Endothelial cell of umbilical vein (primary cell): Measurements from ENCODE around the gene PRUNE1. TPM values are rescaled to one million over a fixed set of nuclear protein-coding genes. Genes with fewer than 3 reads are reported as not detected.

Experiments used
- BruUV-seq: library from RNA; stranded (reverse); fragments of 400-500 nt; replicated peaks from 2 replicates; lab custom pipeline; 2021; lab: Mats Ljungman, UMichigan
- CTCF ChIA-PET: fragments of 300-600, 350-600 bp; sonication (Branson Sonifier 250); formaldehyde crosslinking; loops from one replicate; lab custom pipeline; 2021; ENCODE audit warnings: antibody characterized with exemption, inconsistent platforms; lab: Charles Lee
- POLR2A ChIA-PET: fragments of 300-600, 350-600 bp; sonication (Branson Sonifier 250); formaldehyde crosslinking; loops from one replicate; lab custom pipeline; 2021; ENCODE audit warnings: antibody characterized with exemption, inconsistent platforms; lab: Charles Lee
- DNase-seq: peaks from one replicate; pipeline ENCODE4 v3.0.0-alpha.2; 2011; ENCODE audit warnings: low read depth, low spot score
- FAIRE-seq: peaks from 2 replicates; lab custom pipeline; 2011; peaks lifted over from hg19 to GRCh38; lab: Jason Lieb, UNC
- H2AFZ ChIP-seq: 2 replicates; pipeline ENCODE4 v1.6.0; 2012; ENCODE audit warnings: low read depth, low read length, control low read depth, inconsistent platforms
- H3K27ac ChIP-seq: 2 replicates; pipeline ENCODE4 v1.5.1; 2011; ENCODE audit warnings: low read depth, mild to moderate bottlenecking, control low read depth, low read length, moderate library complexity; ENCODE audit not compliant: insufficient read depth
- H3K27me3 ChIP-seq, 2 experiments: 2 replicates each; pipeline versions ENCODE4 v1.6.0 to v1.6.1; 2011; ENCODE audit warnings: low read length in 2 of 2, mixed read lengths in 1 of 2; ENCODE audit not compliant: control insufficient read depth in 2 of 2, insufficient read depth in 2 of 2
- H3K36me3 ChIP-seq, 2 experiments: 2 replicates in 1 of 2; 3 replicates in 1 of 2; pipeline ENCODE4 v1.5.1; 2011; ENCODE audit warnings: low read length in 2 of 2, mild to moderate bottlenecking in 1 of 2, moderate library complexity in 1 of 2; ENCODE audit not compliant: control insufficient read depth in 2 of 2, insufficient read depth in 2 of 2; ENCODE audit errors: extremely low read depth in 1 of 2
- H3K4me1 ChIP-seq: 3 replicates; pipeline ENCODE4 v1.5.1; 2011; ENCODE audit warnings: mild to moderate bottlenecking, low read length; ENCODE audit not compliant: control insufficient read depth, insufficient read depth; ENCODE audit errors: extremely low read depth
- H3K4me2 ChIP-seq: 2 replicates; pipeline ENCODE4 v1.6.1; 2011; ENCODE audit warnings: low read length, control low read depth, mixed read lengths; ENCODE audit not compliant: insufficient read depth
- H3K4me3 ChIP-seq, 3 experiments: fragments of 200-600 bp in 1 of 3; sonication (generic), shearing (Covaris generic) in 1 of 3; replicated peaks in 1 of 3; 2 replicates each; pipeline ENCODE4 v1.5.1; 2011 to 2016; ENCODE audit warnings: control low read depth in 3 of 3, low read length in 3 of 3, mild to moderate bottlenecking in 2 of 3, inconsistent platforms in 1 of 3, low read depth in 1 of 3, moderate library complexity in 1 of 3; ENCODE audit not compliant: insufficient read depth in 1 of 3
- H3K79me2 ChIP-seq: 2 replicates; pipeline ENCODE4 v1.6.0; 2012; ENCODE audit warnings: low read length, inconsistent platforms; ENCODE audit not compliant: control insufficient read depth, insufficient read depth
- H3K9ac ChIP-seq: replicated peaks from 2 replicates; pipeline ENCODE3; 2011; ENCODE audit warnings: low read length, control low read depth; ENCODE audit not compliant: insufficient read depth; ENCODE audit errors: extremely low read depth
- H3K9me1 ChIP-seq: replicated peaks from 3 replicates; pipeline ENCODE4 v1.6.0; 2011; ENCODE audit warnings: mild to moderate bottlenecking, low read length; ENCODE audit not compliant: control insufficient read depth, insufficient read depth; ENCODE audit errors: extremely low read depth
- H3K9me3 ChIP-seq: replicated peaks from 2 replicates; pipeline ENCODE4 v1.5.1; 2012; ENCODE audit warnings: low read length, inconsistent platforms; ENCODE audit not compliant: control insufficient read depth, insufficient read depth
- H4K20me1 ChIP-seq: replicated peaks from 2 replicates; pipeline ENCODE3; 2011; ENCODE audit warnings: mild to moderate bottlenecking, low read length; ENCODE audit not compliant: control insufficient read depth, insufficient read depth; ENCODE audit errors: extremely low read depth
- EZH2 ChIP-seq: IDR thresholded peaks from 2 replicates; pipeline ENCODE4 v1.6.1; 2012; ENCODE audit warnings: borderline replicate concordance, low read depth, mild to moderate bottlenecking, moderate library complexity, low read length, inconsistent platforms; ENCODE audit not compliant: severe bottlenecking
- FOS ChIP-seq: IDR thresholded peaks from 2 replicates; pipeline ENCODE4 v1.6.1; 2011; ENCODE audit warnings: mild to moderate bottlenecking, low read length, moderate library complexity, borderline replicate concordance; ENCODE audit not compliant: insufficient read depth
- GATA2 ChIP-seq: IDR thresholded peaks from 2 replicates; pipeline ENCODE4 v1.7.0; 2011; ENCODE audit warnings: low read depth, mild to moderate bottlenecking, moderate library complexity, mixed read lengths, low read length; ENCODE audit not compliant: insufficient read length, insufficient read depth
- JUN ChIP-seq: IDR thresholded peaks from 2 replicates; pipeline ENCODE4 v1.6.1; 2011; ENCODE audit warnings: borderline replicate concordance, low read depth; ENCODE audit not compliant: insufficient read length, insufficient read depth
- MYC ChIP-seq: IDR thresholded peaks from one replicate; pipeline ENCODE4 v1.6.1; 2011; ENCODE audit warnings: mild to moderate bottlenecking, low read depth, low read length
- POLR2A ChIP-seq: IDR thresholded peaks from 2 replicates; pipeline ENCODE4 v1.6.1; 2012; ENCODE audit warnings: low read depth, mild to moderate bottlenecking, control low read depth, low read length
- POLR2AphosphoS5 ChIP-seq: IDR thresholded peaks from 2 replicates; pipeline ENCODE4 v1.6.1; 2012; ENCODE audit warnings: low read depth, mild to moderate bottlenecking, control low read depth, low read length, moderate library complexity; ENCODE audit not compliant: insufficient read depth
- dilution Hi-C: fragments of 300-500 bp; cut with MboI; formaldehyde crosslinking; loops from one replicate; pipeline ENCODE4 v1.15.0; 2019; ENCODE audit warnings: low sequenced_read_pairs; ENCODE audit not compliant: extremely low pct_ligation_motif_present
- intact Hi-C: fragments of 100-400 bp; cut with micrococcal nuclease; formaldehyde crosslinking; loops from one replicate; pipeline ENCODE4 v1.10.0; 2022
- polyA plus RNA-seq, 4 experiments: library from polyadenylated mRNA; depleted of rRNA in 3 of 4; stranded (reverse) in 3 of 4; unstranded in 1 of 4; fragments of >200 nt; gene quantifications; 2 replicates each; pipeline versions ENCODE4 v1.2.1 to v1.2.3, GENCODE V29; 2011 to 2012; ENCODE audit warnings: missing spikeins in 1 of 4
- total RNA-seq: library from RNA; stranded (reverse); gene quantifications from 2 replicates; pipeline ENCODE4 v1.2.3, GENCODE V29; 2021
- TF ChIP-seq, protein P1 (sequence below): IDR thresholded peaks from 2 replicates; pipeline ENCODE4 v1.6.1; 2011; ENCODE audit not compliant: insufficient read depth, insufficient read length
- TF ChIP-seq, protein P2 (sequence below), 2 donors: IDR thresholded peaks; 1 replicate in 1 of 2; 2 replicates in 1 of 2; pipeline ENCODE4 v1.5.1; 2011; ENCODE audit warnings: low read length in 2 of 2, mild to moderate bottlenecking in 2 of 2, moderate library complexity in 2 of 2, control low read depth in 1 of 2, inconsistent platforms in 1 of 2, low read depth in 1 of 2; ENCODE audit not compliant: insufficient read depth in 1 of 2; ENCODE audit errors: extremely low read depth in 1 of 2

Gene PRUNE1
- total and polyA plus RNA-seq, 2 donors (not counting 3 experiments of a cell fraction or from before 2014, with no cell fraction given) = 8.6 to 17.5 TPM

GRCh38 chr1:151047591-151047924 is 39.3 kb downstream of the PRUNE1 start, which contains the start of gene C1orf56:
C1orf56 (plus strand) TSS chr1:151047751; CDS start chr1:151047848, 97 bp downstream.
- dilution Hi-C loops (no loop called here), intact Hi-C loops (no loop called here)
- Histone ChIP-seq H3K9ac (peak within 1 kb of the TSS; percentile 59), H4K20me1 (no peaks in the 10 kb centered on the region), H3K36me3 (peaks cover 7% of the 10 kb centered on the region in 2 experiments), H3K4me1 (peaks cover 8% of the 10 kb centered on the region), H3K79me2 (no peaks in the 10 kb centered on the region), H3K27ac (peak within 1 kb of the TSS; percentile 26), H3K27me3 (no peaks in the 10 kb centered on the region), H3K4me2 (peak within 1 kb of the TSS; percentile 74), H3K9me3 (no peaks in the 10 kb centered on the region), H3K4me3 (peak within 1 kb of the TSS; percentile 66 to 76 (median 73)), H2AFZ (peak within 1 kb of the TSS; percentile 90), H3K9me1 (no peaks in the 10 kb centered on the region)
- peak; percentile 72 for DNase-seq
- ChIA-PET POLR2A (interaction anchor here (1.3 kb wide), 1 partner anchor 10 kb away, joined by 3 read pairs; no protein-coding TSS in a partner anchor), CTCF (interaction anchor here (0.5 to 3.0 kb wide), 16 partner anchors 9 to 109 kb away, joined by 3 to 29 read pairs (median 5); partner anchors contain the start of genes CDC42SE1, CERS2, GABPB2 and MINDY1)
- no TSS peak for BruUV-seq
- peak; percentile 85 for FAIRE-seq
- TF ChIP-seq FOS (no peak), POLR2A (peak; percentile 43), EZH2 (no peak), JUN (no peak), POLR2AphosphoS5 (peak; percentile 60), GATA2 (no peak), MYC (no peak)
- TF ChIP-seq, protein P1, sequence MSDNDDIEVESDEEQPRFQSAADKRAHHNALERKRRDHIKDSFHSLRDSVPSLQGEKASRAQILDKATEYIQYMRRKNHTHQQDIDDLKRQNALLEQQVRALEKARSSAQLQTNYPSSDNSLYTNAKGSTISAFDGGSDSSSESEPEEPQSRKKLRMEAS = no peak
- TF ChIP-seq, protein P2, sequence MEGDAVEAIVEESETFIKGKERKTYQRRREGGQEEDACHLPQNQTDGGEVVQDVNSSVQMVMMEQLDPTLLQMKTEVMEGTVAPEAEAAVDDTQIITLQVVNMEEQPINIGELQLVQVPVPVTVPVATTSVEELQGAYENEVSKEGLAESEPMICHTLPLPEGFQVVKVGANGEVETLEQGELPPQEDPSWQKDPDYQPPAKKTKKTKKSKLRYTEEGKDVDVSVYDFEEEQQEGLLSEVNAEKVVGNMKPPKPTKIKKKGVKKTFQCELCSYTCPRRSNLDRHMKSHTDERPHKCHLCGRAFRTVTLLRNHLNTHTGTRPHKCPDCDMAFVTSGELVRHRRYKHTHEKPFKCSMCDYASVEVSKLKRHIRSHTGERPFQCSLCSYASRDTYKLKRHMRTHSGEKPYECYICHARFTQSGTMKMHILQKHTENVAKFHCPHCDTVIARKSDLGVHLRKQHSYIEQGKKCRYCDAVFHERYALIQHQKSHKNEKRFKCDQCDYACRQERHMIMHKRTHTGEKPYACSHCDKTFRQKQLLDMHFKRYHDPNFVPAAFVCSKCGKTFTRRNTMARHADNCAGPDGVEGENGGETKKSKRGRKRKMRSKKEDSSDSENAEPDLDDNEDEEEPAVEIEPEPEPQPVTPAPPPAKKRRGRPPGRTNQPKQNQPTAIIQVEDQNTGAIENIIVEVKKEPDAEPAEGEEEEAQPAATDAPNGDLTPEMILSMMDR (IDR thresholded peaks at IDR 0.05; ENCODE audit: extremely low read depth in 1 of 2, insufficient read depth in 1 of 2, low read depth in 1 of 2, low read length in 2 of 2) = no peak
